GM12878 (cell line): ENCODE measurements around the gene BMPR2. TPM values are rescaled to one million over a fixed set of nuclear protein-coding genes. Genes with fewer than 3 reads are reported as not detected.

ENCODE experiments used
- ATAC-seq: fragments of 200-7000 bp; cut with Tn5 transposase; 3 replicates; pipeline ENCODE4 v1.9.1; 2020; ENCODE audit warnings: mild to moderate bottlenecking, moderate library complexity
- BruUV-seq: library from RNA; stranded (reverse); fragments of 400-500 nt; replicated peaks from 2 replicates; lab custom pipeline; 2021; lab: Mats Ljungman, UMichigan
- CTCF ChIA-PET: fragments of 300-600 bp; sonication (Branson Sonifier 250); formaldehyde crosslinking; extraction: SDS; loops from one replicate; lab custom pipeline; 2021; ENCODE audit warnings: inconsistent platforms; lab: Yijun Ruan, JAX
- POLR2A ChIA-PET: fragments of 350-600 bp; formaldehyde crosslinking; extraction: SDS; loops from one replicate; lab custom pipeline; 2021; ENCODE audit warnings: inconsistent platforms; lab: Charles Lee
- RAD21 ChIA-PET: fragments of 300-600 bp; sonication (Branson Sonifier 250); formaldehyde crosslinking; loops from one replicate; lab custom pipeline; 2023; ENCODE audit warnings: antibody characterized with exemption; ENCODE audit not compliant: unreplicated experiment; lab: Charles Lee
- SMC1A ChIA-PET: fragments of 300-600 bp; sonication (Branson Sonifier 250); formaldehyde crosslinking; loops from one replicate; lab custom pipeline; 2023; ENCODE audit not compliant: unreplicated experiment, uncharacterized antibody; lab: Charles Lee
- DNase-seq: peaks from one replicate; pipeline ENCODE4 v3.0.0-alpha.2; 2011; ENCODE audit warnings: low read depth, low spot score
- FAIRE-seq: peaks from 3 replicates; lab custom pipeline; 2011; peaks lifted over from hg19 to GRCh38; lab: Jason Lieb, UNC
- H2AFZ ChIP-seq: 2 replicates; pipeline ENCODE4 v1.6.0; 2011; ENCODE audit warnings: low read depth, low read length, control low read depth; ENCODE audit not compliant: control insufficient read depth
- H3K27ac ChIP-seq: 2 replicates; pipeline ENCODE4 v1.5.1; 2011; ENCODE audit warnings: control low read depth; ENCODE audit not compliant: control insufficient read depth, insufficient read depth
- H3K27me3 ChIP-seq, 2 experiments: replicated peaks in 1 of 2; 2 replicates each; pipeline versions ENCODE4 v1.6.0 to v1.6.1; 2011; ENCODE audit warnings: low read length in 1 of 2; ENCODE audit not compliant: control insufficient read depth in 2 of 2, insufficient read depth in 2 of 2
- H3K36me3 ChIP-seq, 2 experiments: 2 replicates each; pipeline ENCODE4 v1.5.1; 2011; ENCODE audit warnings: low read length in 1 of 2; ENCODE audit not compliant: control insufficient read depth in 2 of 2, insufficient read depth in 2 of 2
- H3K4me1 ChIP-seq: 2 replicates; pipeline ENCODE4 v1.6.1; 2011; ENCODE audit warnings: mild to moderate bottlenecking, low read length, moderate library complexity, mixed read lengths; ENCODE audit not compliant: control insufficient read depth, insufficient read depth
- H3K4me2 ChIP-seq: 2 replicates; pipeline ENCODE4 v1.6.0; 2011; ENCODE audit warnings: control low read depth; ENCODE audit not compliant: control insufficient read depth, insufficient read depth
- H3K4me3 ChIP-seq: fragments of 200-600 bp; sonication (generic); 2 replicates; pipeline ENCODE4 v1.5.1; 2016
- H3K79me2 ChIP-seq: 2 replicates; pipeline ENCODE4 v1.6.0; 2011; ENCODE audit warnings: low read length; ENCODE audit not compliant: control insufficient read depth, insufficient read depth
- H3K9ac ChIP-seq: 2 replicates; pipeline ENCODE4 v1.8.0; 2011; ENCODE audit warnings: low read length, control low read depth, mixed read lengths; ENCODE audit not compliant: control insufficient read depth, insufficient read depth
- H3K9me3 ChIP-seq: replicated peaks from 3 replicates; pipeline ENCODE4 v1.5.1; 2011; ENCODE audit warnings: mild to moderate bottlenecking, low read length; ENCODE audit not compliant: control insufficient read depth, insufficient read depth
- H4K20me1 ChIP-seq: 2 replicates; pipeline ENCODE4 v1.6.0; 2011; ENCODE audit not compliant: control insufficient read depth, insufficient read depth
- EGR1 ChIP-seq, 2 experiments: IDR thresholded peaks; 1 replicate in 1 of 2; 2 replicates in 1 of 2; pipeline ENCODE4 v1.6.1; 2011 to 2012; ENCODE audit warnings: low read depth in 2 of 2, low read length in 2 of 2, borderline replicate concordance in 1 of 2, mild to moderate bottlenecking in 1 of 2, moderate library complexity in 1 of 2
- JUND ChIP-seq: IDR thresholded peaks from 2 replicates; pipeline ENCODE4 v1.6.1; 2012; ENCODE audit warnings: low read depth, mild to moderate bottlenecking, low read length, improper control_type of control experiment, moderate library complexity
- KAT2A ChIP-seq: conservative IDR thresholded peaks from 2 replicates; pipeline ENCODE4 v1.6.1; 2011; ENCODE audit warnings: low read depth, low read length; ENCODE audit not compliant: control insufficient read depth
- RAD21 ChIP-seq: IDR thresholded peaks from 2 replicates; pipeline ENCODE4 v1.6.1; 2011; ENCODE audit warnings: mild to moderate bottlenecking, low read depth, low read length, moderate library complexity; ENCODE audit not compliant: insufficient read depth
- REST ChIP-seq: IDR thresholded peaks from 2 replicates; pipeline ENCODE4 v1.6.1; 2012; ENCODE audit warnings: mild to moderate bottlenecking, low read depth, low read length
- SMARCA5 ChIP-seq: fragments of 450-650 bp; IDR thresholded peaks from 2 replicates; pipeline ENCODE4 v1.6.1; 2017; ENCODE audit warnings: mild to moderate bottlenecking
- USF1 ChIP-seq: IDR thresholded peaks from 2 replicates; pipeline ENCODE4 v1.6.1; 2011; ENCODE audit warnings: borderline replicate concordance, low read depth, mild to moderate bottlenecking, moderate library complexity, mixed read lengths, low read length; ENCODE audit not compliant: insufficient read depth; ENCODE audit errors: extremely low read length
- WRNIP1 ChIP-seq: IDR thresholded peaks from 2 replicates; pipeline ENCODE4 v1.6.1; 2011; ENCODE audit warnings: low read depth, low read length, improper control_type of control experiment, borderline replicate concordance
- ZSCAN29 ChIP-seq: fragments of 450-650 bp; IDR thresholded peaks from 2 replicates; pipeline ENCODE4 v1.6.1; 2017; ENCODE audit warnings: mild to moderate bottlenecking, moderate library complexity
- whole genome bisulfite sequencing: methylation state at CpG from one replicate; pipeline ENCODE4 v1.1.6; 2016; ENCODE audit warnings: low lambda C conversion rate; ENCODE audit not compliant: insufficient replicate concordance, insufficient coverage; ENCODE audit errors: missing lambda C conversion rate; 5-methylcytosine and 5-hydroxymethylcytosine counted together
- in situ Hi-C: fragments of 300-500 bp; cut with MboI; formaldehyde crosslinking; loops from 9 replicates; pipeline ENCODE4 v1.14.3; 2018; ENCODE audit warnings: mixed read lengths
- intact Hi-C: fragments of 100-400 bp; cut with micrococcal nuclease; formaldehyde crosslinking; loops from one replicate; pipeline ENCODE4 v1.14.2; 2022; ENCODE audit not compliant: unreplicated experiment
- polyA plus RNA-seq, 11 experiments: library from polyadenylated mRNA; depleted of rRNA in 4 of 11; unstranded in 6 of 11; stranded (reverse) in 5 of 11; fragments of >200 nt; fragmentation: Nextera tagmentation in 4 of 11; fragmentation: Illumina TruSeq in 1 of 11; extraction: Ambion mirVana in 4 of 11; extraction: Trizol in 1 of 11; gene quantifications; 1 replicate in 1 of 11; 2 replicates in 10 of 11; pipeline versions ENCODE4 v1.2.1 to v1.2.3, GENCODE V29; 2011 to 2016; ENCODE audit warnings: inconsistent platforms in 2 of 11, missing spikeins in 2 of 11, low read depth in 1 of 11
- total RNA-seq, 4 experiments: library from RNA; depleted of rRNA in 3 of 4; stranded (reverse); fragments of >200 nt in 3 of 4; fragmentation: Illumina TruSeq in 1 of 4; extraction: Trizol in 1 of 4; gene quantifications; 2 replicates each; pipeline versions ENCODE4 v1.2.1 to v1.2.3, GENCODE V29; 2013 to 2021

Gene BMPR2
- total and polyA plus RNA-seq, 10 of the 15 experiments (the other 5 are each of a cell fraction or from before 2014, with no cell fraction given) = 2.4 to 33.0 (median 7.1) TPM

GRCh38 chr2:202444000-202444399 lies 67.9 kb downstream of the BMPR2 start:
- no peak for ATAC-seq
- ChIA-PET POLR2A (no interaction called here), SMC1A (no interaction called here), RAD21 (no interaction called here), CTCF (interaction anchor here (0.6 kb wide), 1 partner anchor 67 kb away, joined by 3 read pairs; no protein-coding TSS in a partner anchor)
- Histone ChIP-seq H4K20me1 (no peaks in the 10 kb centered on the region), H3K4me3 (no peak overlapping the region), H3K4me1 (no peaks in the 10 kb centered on the region), H3K4me2 (no peak overlapping the region), H3K9ac (no peak overlapping the region), H3K9me3 (no peaks in the 10 kb centered on the region; the same call in 2 of the 3 replicates), H2AFZ (no peak overlapping the region), H3K36me3 (no peaks in the 10 kb centered on the region), H3K79me2 (no peaks in the 10 kb centered on the region; the same call in 1 of the 2 replicates), H3K27ac (no peak overlapping the region), H3K27me3 (no peaks in the 10 kb centered on the region)
- in situ Hi-C loops (no loop called here), intact Hi-C loops (no loop called here)
- DNase-seq = no peak
- BruUV-seq = no TSS peak
- TF ChIP-seq WRNIP1 = no peak
- TF ChIP-seq JUND = no peak
- TF ChIP-seq REST = no peak
- WGBS = 97% methylated on average over 4 of the region's 4 CpGs
- FAIRE-seq = no peak

GRCh38 chr2:202449344-202449743 lies 73.2 kb downstream of the BMPR2 start:
- H3K4me1 ChIP-seq = no peaks in the 10 kb centered on the region
- H3K9me3 ChIP-seq = no peaks in the 10 kb centered on the region; the same call in 2 of the 3 replicates
- BruUV-seq = no TSS peak
- FAIRE-seq (no peak), DNase-seq (no peak), ATAC-seq (no peak)
- no peaks in the 10 kb centered on the region for H4K20me1 ChIP-seq
- SMC1A ChIA-PET = no interaction called here
- no peaks in the 10 kb centered on the region for H3K36me3 ChIP-seq
- H3K4me2 ChIP-seq = no peak overlapping the region
- no peak overlapping the region for H3K27ac ChIP-seq
- in situ Hi-C loops = no loop called here
- H3K27me3 ChIP-seq = no peaks in the 10 kb centered on the region
- 87% methylated on average over 3 of the region's 3 CpGs for WGBS
- H3K9ac ChIP-seq = no peak overlapping the region
- intact Hi-C loops = no loop called here
- no peak for TF ChIP-seq EGR1 (IDR thresholded peaks at IDR 0.05; ENCODE audit: borderline replicate concordance in 1 of 2, low read depth in 2 of 2, low read length in 2 of 2)
- no peak for TF ChIP-seq ZSCAN29
- TF ChIP-seq USF1 = no peak
- TF ChIP-seq KAT2A = no peak
- TF ChIP-seq SMARCA5 = no peak
- no peak for TF ChIP-seq RAD21
- CTCF ChIA-PET = no interaction called here
- RAD21 ChIA-PET = no interaction called here
- no peaks in the 10 kb centered on the region; the same call in 1 of the 2 replicates for H3K79me2 ChIP-seq
- POLR2A ChIA-PET = no interaction called here
- H3K4me3 ChIP-seq = no peak overlapping the region
- no peak overlapping the region for H2AFZ ChIP-seq
